SKM-1 treated with dmso at 0.1 percent for 144 hours (cell line): ENCODE data around the gene GGT5.
"Not testable (repeated sequence)": the region's sequence is repeated elsewhere in the genome, so short reads cannot be mapped to it uniquely, and the experiment has no call there.

Experiments used
- DNase-seq: peaks from one replicate; lab custom pipeline; 2025; ENCODE audit not compliant: unreplicated experiment; lab: John Stamatoyannopoulos, UW

GGT5 gene

GRCh38 chr22:24264329-24264896 lies 19.5 kb upstream of the GGT5 start:
- DNase-seq, result not testable (repeated sequence)

DNA sequence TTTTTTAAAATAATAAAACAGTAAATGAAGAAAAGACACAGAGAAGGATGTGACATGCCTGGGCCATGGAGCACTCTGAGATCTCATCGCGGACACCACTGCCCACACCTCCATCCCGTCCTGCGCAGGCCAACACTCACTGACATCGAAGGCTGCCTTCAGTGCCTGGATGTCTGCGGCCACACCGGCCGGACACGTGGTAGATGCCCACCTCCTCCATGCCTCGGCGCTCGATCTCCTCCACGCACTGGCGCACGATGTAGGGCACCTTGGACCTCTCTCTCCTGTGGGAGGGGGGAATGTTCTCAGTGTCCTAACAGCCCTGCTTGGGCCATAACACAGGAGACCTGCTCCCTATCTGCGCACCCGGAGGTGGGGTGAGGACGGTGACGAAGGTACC lies 18.6 kb upstream of the GGT5 start:
- DNase-seq, result not testable (repeated sequence)

- DNase-seq, result not testable (repeated sequence)
Measured at GRCh38 chr22:24262185-24262749, 17.4 kb upstream of the GGT5 start.

GRCh38 chr22:24259459-24259858 lies 14.6 kb upstream of the GGT5 start:
- peak; percentile 39 for DNase-seq

- not testable (repeated sequence) for DNase-seq
Measured at GRCh38 chr22:24256736-24257135, 11.9 kb upstream of the GGT5 start.

DNA sequence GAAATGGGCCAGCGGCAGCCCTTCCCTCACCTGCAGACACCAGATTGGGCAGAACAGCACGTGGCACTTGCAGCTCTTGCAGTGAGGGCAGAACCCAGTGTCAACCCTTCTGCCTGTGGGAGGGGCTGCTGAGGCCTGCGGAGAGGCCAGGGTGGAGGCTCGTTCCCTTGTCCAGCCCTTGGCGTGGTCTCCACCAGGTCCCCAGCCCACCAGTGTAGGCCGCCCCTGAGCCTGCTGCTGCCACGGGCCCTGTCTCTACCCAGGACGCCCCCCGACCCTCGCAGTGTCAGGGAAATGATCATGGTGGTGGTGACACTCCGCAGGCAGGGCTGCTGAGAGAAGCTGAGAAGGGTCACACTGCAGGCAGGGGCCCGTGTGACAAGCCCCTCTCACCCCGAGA lies 11.3 kb upstream of the GGT5 start:
- not testable (repeated sequence) for DNase-seq

DNA sequence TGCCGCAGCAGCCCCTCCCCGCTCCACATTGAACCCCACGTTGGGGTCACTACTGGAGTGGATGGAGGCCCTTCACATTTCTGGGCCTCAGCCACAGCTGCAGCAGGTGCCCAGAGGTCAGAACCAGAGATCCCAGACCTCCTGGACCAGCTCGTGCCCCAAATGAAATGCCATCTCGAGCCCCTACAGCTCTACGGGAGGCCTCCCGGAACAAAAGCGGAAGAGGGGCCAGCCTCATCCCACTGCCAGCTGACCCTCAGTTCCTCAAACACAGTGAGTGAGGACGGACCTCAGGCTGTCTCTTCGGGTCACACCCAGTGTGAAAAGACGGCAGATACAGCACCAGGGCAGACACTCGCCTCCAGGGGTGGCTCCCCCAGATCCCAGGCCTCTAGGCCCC lies 8.2 kb upstream of the GGT5 start:
- DNase-seq, result not testable (repeated sequence)

GRCh38 chr22:24251286-24251685 lies 6.4 kb upstream of the GGT5 start:
- DNase-seq, result not testable (repeated sequence)

GRCh38 chr22:24249413-24249812 lies 4.5 kb upstream of the GGT5 start:
- not testable (repeated sequence) for DNase-seq

DNA sequence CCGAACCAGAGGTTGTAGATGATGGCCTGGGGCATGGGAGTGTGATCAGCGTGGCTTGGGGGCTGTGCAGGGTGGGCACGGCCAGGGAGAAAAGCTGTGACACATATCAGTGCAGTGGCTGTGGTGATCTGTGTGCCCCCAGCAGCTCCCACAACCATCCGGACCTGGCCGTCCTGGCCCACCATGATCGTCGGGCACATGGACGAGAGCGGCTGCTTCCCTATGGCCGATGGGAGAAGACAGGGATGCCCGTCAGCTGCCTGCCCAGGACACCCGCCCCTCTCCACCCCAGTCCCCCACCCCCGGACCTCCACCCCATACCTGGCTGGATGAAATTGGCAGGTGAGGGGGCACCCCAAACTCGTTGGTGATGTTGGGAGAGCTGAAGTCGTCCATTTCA lies 3.7 kb upstream of the GGT5 start:
- DNase-seq, result not testable (repeated sequence)

DNA sequence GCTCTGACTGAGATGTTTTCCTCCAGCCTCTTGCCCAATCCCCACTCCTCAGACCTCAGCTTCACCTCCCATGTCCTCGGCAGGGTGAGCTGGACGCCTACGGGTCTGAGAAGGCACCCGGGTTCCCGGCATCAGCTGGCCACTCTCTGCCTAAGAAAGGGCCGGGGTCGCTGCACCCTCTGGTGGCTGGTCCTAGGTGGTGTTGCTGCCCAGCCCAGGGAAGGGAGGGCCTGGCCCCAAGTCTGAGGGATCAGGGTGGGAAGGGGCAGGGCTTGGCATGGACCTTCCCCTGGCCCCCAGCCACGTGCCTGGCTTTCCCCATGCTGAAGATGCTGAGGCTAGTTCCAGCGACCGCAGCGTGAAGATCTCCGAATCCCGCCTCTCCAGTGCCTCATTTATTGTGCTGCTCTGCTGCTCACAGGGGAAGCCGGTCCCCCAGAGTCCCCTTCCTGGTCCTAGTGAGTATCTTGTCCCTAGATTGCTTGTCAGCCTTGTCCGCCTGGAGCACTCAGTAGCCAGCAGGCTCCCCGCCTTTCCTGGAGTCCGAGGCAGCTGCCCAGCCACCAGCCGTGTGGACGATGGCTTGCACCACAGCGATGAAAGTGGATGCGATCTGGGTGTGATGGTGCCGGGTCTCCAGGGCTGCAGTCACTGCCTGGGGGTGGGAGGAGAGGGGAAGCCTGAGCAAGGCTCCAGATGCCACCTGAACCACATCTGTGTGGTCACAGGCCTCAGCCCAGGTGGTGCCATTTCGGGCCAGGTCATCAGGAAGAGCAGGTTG lies 2.9 kb upstream of the GGT5 start:
- peak; percentile 59 for DNase-seq

GRCh38 chr22:24247011-24247507 lies 2.2 kb upstream of the GGT5 start:
- DNase-seq, result no peak

DNA sequence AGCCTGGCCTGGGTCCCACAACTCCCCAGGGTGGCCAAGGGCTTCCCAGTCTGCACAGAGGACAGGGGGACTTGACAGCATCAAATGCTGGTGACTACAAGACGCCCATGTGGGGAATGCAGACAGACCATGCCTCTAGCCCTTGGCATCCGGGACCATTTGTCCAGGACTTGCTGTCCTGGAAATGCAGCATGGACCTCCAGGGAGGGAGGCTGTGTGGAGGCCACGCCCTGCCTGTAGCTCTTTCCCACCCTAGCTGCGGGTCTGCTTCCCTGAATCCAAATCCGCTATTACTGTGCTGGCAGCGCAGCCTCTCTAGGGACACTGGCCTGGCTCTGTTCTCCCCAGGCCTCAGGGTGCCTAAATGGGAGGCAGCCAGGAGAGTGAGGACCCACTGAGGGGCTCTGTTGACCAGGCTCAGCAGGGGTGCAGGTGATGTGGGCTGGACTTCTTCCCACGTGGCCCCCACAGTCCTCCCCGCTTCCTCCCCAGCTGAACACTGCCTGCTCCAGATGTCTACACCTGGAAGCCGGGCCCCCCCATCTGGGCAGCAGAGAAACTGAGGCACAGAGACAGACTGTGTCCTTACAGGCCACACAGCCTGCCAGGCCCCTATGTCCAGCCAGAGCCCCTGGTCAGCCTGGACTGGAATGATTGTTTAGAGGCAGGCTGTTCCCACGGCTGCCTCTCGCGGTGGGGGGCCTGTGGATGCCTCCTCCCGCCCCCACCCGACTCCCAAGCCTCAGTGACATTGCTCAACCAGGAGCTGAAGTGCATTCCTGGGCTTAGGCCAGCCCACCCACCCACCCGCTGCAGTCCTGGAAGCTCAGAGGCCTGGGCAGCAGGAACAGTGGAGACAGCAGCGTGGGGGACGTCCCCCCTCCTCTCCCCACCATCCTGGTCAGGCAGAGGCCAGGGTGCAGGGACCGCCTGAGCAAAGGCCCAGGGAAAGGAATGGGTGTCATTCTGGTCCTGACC lies 991 bp upstream of the GGT5 start:
- not testable (repeated sequence) for DNase-seq

- no peak for DNase-seq
Measured at GRCh38 chr22:24244144-24244787, 616 bp downstream of the GGT5 start.

DNA sequence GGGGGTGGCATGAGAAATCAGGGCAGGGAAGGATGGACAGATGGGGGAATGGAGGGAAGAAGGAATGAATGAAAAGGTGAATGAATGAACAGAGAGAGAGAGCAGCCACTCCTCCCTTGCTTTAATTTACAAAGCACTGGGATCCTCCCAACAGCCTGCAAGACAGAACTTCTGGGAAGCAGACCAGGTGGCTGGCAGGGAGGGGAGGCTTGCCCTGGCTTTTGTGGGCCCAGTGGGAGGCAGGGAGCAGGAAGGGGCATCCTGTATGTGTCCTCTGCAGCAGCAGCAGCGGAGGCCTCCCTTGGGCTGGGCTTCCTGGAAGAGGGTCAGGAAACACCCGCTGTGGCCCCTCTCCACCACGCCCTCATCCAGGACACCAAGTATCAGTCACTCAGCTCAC lies 1.5 kb downstream of the GGT5 start:
- not testable (repeated sequence) for DNase-seq

GRCh38 chr22:24240985-24241692 lies 3.7 kb downstream of the GGT5 start:
- DNase-seq, result not testable (repeated sequence)

- no peak for DNase-seq
Measured at GRCh38 chr22:24240381-24240780, 4.5 kb downstream of the GGT5 start.

DNA sequence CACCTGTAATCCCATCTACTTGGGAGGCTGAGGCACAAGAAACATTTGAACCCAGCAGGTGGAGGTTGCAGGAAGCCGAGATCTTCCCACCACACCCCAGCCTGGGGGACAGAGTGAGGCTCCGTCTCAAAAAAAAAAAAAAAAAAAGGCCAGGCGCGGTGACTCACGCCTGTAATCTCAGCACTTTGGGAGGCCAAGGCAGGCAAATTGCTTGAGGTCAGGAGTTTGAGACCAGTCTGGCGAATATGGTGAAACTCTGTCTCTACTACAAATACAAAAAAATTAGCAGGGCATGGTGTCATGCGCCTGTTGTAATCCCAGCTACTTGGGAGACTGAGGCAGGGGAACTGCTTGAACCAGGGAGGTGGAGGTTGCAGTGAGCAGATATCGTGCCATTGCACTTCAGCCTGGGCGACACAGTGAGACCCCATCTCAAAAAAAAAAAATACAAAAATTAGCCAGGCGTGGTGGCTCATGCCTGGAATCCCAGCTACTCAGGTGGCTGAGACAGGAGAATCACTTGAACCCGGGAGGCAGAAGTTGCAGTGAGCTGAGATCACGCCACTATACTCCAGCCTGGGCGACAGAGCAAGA lies 6.7 kb downstream of the GGT5 start:
- not testable (repeated sequence) for DNase-seq

GRCh38 chr22:24236656-24237055 lies 8.2 kb downstream of the GGT5 start:
- DNase-seq, result no peak
